Measurements from ENCODE around the gene MTA1.

Gene MTA1

DNA sequence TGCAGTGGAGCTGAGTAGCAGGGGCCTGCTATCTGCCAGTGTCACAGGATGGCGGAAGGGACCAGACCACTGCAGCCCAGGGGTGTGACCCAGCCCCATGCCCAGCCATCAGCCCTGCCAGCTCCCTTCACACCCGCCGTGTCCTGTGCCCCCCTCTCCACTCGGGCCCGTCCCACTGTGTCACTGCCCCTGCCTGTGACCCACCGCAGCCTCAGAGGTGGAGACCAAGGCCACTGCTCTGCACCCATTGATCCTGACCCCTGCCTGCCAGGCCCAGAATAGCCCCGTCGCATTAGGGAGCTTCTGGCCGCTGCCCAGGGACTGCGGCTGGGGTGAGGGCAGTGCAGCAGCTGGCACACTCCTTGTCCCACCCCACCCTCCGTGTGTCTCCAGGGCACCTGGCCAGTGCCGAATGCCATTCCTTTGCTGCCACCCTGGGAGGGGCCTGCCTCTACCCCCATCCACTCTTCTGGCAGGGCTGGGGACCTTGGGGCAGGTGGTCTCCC, 52.9 kb downstream of the MTA1 start:
- 96% methylated on average over 12 of the region's 12 CpGs for WGBS (ENCODE audit: insufficient coverage)
- Histone ChIP-seq H3K9me3 (ENCODE audit: control extremely low read depth in 1 of 5, control insufficient read depth in 4 of 5, insufficient read depth in 2 of 5, low read depth in 1 of 5, low read length in 4 of 5) (no peaks in the 10 kb centered on the region), H3K27ac (ENCODE audit: insufficient read depth in 1 of 2, low read depth in 1 of 2, low read length in 2 of 2, poor library complexity in 1 of 2, severe bottlenecking in 2 of 2) (no peak overlapping the region), H3K36me3 (ENCODE audit: control insufficient read depth in 4 of 4, insufficient read depth in 4 of 4, low read length in 3 of 4) (peaks cover 0 to 35% (median 19%) of the 10 kb centered on the region in 4 experiments), H3K4me3 (ENCODE audit: control insufficient read depth in 1 of 7, extremely low read depth in 1 of 7, insufficient read depth in 4 of 7, low read depth in 2 of 7, low read length in 6 of 7) (no peak overlapping the region), H3K27me3 (replicated peaks in 2 of 5; ENCODE audit: control insufficient read depth in 4 of 5, insufficient read depth in 5 of 5, low read length in 4 of 5) (peaks cover 0 to 37% (median 17%) of the 10 kb centered on the region in 5 experiments), H3K4me1 (ENCODE audit: control extremely low read depth in 1 of 4, control insufficient read depth in 4 of 4, insufficient read depth in 4 of 4, low read length in 3 of 4) (peaks cover 0 to 50% (median 31%) of the 10 kb centered on the region in 4 experiments)
- CTCF ChIA-PET, result interaction anchor here (0.6 to 7.6 kb wide), 9 partner anchors 11 to 296 kb away, joined by 3 to 77 read pairs (median 4); partner anchors contain the start of gene CRIP1
- POLR2A ChIA-PET, result interaction anchor here (1.9 kb wide), 1 partner anchor 9 kb away, joined by 7 read pairs; no protein-coding TSS in a partner anchor
- DNase-seq, result no peak

DNA sequence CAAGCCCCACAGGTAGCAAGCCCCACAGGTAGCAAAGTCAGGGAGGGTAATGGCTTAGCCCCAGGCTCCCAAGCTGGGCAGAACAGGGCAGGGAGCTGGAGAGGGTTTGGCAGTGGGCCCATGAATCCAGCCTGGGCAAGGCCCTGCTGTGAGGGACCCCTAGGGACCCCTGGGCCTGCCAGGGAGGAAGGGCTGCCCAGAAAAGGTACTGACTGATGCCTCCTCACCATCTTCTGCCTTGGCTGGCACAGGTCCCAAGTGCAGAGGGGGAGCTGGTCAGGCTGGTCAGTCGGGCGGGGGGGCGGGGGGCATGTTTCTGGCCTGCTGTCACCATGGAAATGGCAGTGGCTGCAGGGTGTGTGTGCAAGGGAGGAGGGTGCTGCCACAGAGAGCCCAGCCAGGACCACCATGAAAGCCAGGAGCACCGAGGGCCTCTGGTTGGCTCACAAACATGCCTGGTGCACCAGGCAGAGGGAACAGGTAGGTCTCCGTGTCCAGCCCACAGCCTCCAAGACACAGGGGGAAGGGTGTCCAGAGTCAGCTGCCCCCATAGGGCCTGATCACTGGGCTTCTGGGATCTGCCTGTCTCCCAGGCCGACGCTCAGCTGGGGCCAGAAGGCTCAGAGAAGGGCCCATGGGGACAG, 53.5 kb downstream of the MTA1 start:
- Histone ChIP-seq H3K4me3 (ENCODE audit: control insufficient read depth in 1 of 7, extremely low read depth in 1 of 7, insufficient read depth in 4 of 7, low read depth in 2 of 7, low read length in 6 of 7) (peak overlapping the region in 4 of 7 experiments; percentile 38 to 78 (median 68)), H3K27ac (ENCODE audit: insufficient read depth in 1 of 2, low read depth in 1 of 2, low read length in 2 of 2, poor library complexity in 1 of 2, severe bottlenecking in 2 of 2) (no peak overlapping the region), H3K36me3 (ENCODE audit: control insufficient read depth in 4 of 4, insufficient read depth in 4 of 4, low read length in 3 of 4) (peaks cover 0 to 29% (median 15%) of the 10 kb centered on the region in 4 experiments), H3K27me3 (replicated peaks in 2 of 5; ENCODE audit: control insufficient read depth in 4 of 5, insufficient read depth in 5 of 5, low read length in 4 of 5) (peaks cover 0 to 43% (median 17%) of the 10 kb centered on the region in 5 experiments), H3K9me3 (ENCODE audit: control extremely low read depth in 1 of 5, control insufficient read depth in 4 of 5, insufficient read depth in 2 of 5, low read depth in 1 of 5, low read length in 4 of 5) (no peaks in the 10 kb centered on the region), H3K4me1 (ENCODE audit: control extremely low read depth in 1 of 4, control insufficient read depth in 4 of 4, insufficient read depth in 4 of 4, low read length in 3 of 4) (peaks cover 0 to 54% (median 33%) of the 10 kb centered on the region in 4 experiments)
- 36% methylated on average over 1 of the region's 7 CpGs for WGBS (ENCODE audit: insufficient coverage)
- no peak for DNase-seq
- CTCF ChIA-PET, result interaction anchor here (0.6 to 7.6 kb wide), 6 partner anchors 10 to 56 kb away, joined by 3 to 77 read pairs (median 6); partner anchors contain the start of gene CRIP1
- POLR2A ChIA-PET, result no interaction called here

DNA sequence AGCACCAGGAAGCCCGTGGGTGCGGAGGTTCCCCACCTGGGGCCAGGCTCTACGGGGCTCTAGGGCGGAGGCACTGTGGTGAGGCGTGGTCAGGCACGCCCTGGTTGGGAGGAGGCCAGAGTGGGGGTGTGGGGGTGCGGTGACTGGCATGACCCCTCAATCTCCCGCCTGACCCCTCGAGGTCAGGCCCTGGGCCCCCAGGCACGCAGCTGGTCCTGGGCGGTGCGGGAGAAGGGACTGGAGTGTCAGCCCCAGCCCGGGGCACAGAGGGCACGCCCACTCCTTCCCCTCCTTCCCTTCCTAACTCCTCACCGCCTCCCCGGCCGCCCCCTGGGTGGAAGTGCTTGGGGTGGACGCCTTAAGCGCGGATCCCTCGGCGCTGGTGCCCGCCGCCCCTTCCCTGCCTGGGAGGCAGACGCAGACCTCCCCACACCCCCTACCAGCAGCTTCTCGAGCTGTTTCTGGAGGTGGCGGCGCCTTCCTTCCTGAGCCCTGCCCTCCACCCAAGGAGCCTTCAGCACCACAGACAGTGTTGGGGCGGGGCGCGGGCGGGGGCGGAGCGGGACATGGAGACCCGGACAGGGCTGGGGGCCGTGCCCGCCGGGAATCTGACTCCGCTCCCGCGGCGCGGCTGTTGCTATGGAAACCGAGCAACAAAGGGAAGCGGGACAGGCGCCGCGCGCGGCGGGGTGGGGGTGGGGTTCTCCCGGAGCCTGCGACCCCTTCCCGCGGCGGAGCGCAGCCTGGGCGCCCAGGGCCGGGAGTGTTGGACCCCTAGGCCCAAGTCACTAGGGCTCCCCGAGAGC, 54.3 kb downstream of the MTA1 start:
- H3K27ac ChIP-seq (ENCODE audit: insufficient read depth in 1 of 2, low read depth in 1 of 2, low read length in 2 of 2, poor library complexity in 1 of 2, severe bottlenecking in 2 of 2), result peak overlapping the region in 1 of 2 experiments; percentile 43
- POLR2A ChIA-PET, result interaction anchor here (0.7 kb wide), 1 partner anchor 10 kb away, joined by 3 read pairs; no protein-coding TSS in a partner anchor

DNA sequence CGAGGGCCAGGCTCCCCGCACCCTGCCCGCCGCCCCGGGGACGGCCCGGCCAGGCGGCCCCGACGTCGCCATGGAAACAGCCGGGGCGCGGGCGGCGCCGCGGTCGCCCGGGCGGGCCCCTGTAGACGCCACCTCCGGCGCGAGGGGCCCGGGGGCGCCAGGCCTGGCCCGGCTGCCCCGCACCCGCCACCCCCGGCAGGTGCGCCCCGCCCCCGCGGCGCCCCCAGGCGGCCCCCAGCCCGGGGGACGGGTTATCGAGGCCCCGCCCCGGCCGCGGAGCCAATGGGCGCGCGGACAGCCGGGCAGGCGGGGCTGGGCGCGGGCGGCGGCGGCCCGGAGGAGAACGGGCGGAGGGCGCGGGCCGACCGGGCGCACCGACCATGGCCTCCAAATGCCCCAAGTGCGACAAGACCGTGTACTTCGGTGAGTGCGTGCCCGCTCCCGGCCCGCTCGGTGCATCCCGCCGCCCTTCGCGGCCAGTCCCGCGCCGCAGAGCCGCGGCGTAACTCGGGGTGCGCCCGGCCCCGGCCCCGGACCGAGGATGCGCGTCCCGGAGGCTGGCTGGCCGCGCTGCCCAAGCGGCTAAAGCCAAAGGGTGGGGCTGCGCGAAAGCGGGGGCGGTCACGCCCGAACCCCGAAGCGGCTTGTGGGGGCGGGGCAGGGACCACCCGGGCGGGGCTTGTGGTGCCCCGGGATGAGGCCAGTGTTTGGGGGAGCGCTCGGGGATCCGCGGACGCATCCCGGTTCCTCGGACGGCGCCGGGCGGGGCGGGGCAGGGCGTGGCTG, 55.0 kb downstream of the MTA1 start, which contains the start of gene CRIP2:
Gene CRIP2, plus strand, starts transcription at position 339 of the 786 bp plus-strand sequence. Its CDS starts 42 bp downstream, at position 381.
- WGBS (ENCODE audit: insufficient coverage), result under 1% methylated on average over 75 of the region's 118 CpGs
- CTCF ChIA-PET, result interaction anchor here (1.5 to 7.6 kb wide), 2 partner anchors 9 to 15 kb away, joined by 11 to 77 read pairs; partner anchors contain the start of gene CRIP1
- peak in 2 of 3 donors; percentile 54 to 73 for DNase-seq

More for the DNA sequence above, 54.3 kb downstream of the MTA1 start:
- CTCF ChIA-PET, result interaction anchor here (1.3 to 7.6 kb wide), 3 partner anchors 10 to 17 kb away, joined by 6 to 77 read pairs (median 11); partner anchors contain the start of gene CRIP1
- H3K4me1 ChIP-seq (ENCODE audit: control extremely low read depth in 1 of 4, control insufficient read depth in 4 of 4, insufficient read depth in 4 of 4, low read length in 3 of 4), result peaks cover 0 to 56% (median 34%) of the 10 kb centered on the region in 4 experiments
- H3K4me3 ChIP-seq (ENCODE audit: control insufficient read depth in 1 of 7, extremely low read depth in 1 of 7, insufficient read depth in 4 of 7, low read depth in 2 of 7, low read length in 6 of 7), result peak overlapping the region; percentile 32 to 78 (median 60)
- peaks cover 0 to 22% (median 11%) of the 10 kb centered on the region in 4 experiments for H3K36me3 ChIP-seq (ENCODE audit: control insufficient read depth in 4 of 4, insufficient read depth in 4 of 4, low read length in 3 of 4)
- peaks cover 0 to 49% (median 17%) of the 10 kb centered on the region in 5 experiments for H3K27me3 ChIP-seq (replicated peaks in 2 of 5; ENCODE audit: control insufficient read depth in 4 of 5, insufficient read depth in 5 of 5, low read length in 4 of 5)
- no peaks in the 10 kb centered on the region for H3K9me3 ChIP-seq (ENCODE audit: control extremely low read depth in 1 of 5, control insufficient read depth in 4 of 5, insufficient read depth in 2 of 5, low read depth in 1 of 5, low read length in 4 of 5)
- 1% methylated on average over 24 of the region's 60 CpGs for WGBS (ENCODE audit: insufficient coverage)
- DNase-seq, result peak; percentile 69 to 90 (median 77)

DNA sequence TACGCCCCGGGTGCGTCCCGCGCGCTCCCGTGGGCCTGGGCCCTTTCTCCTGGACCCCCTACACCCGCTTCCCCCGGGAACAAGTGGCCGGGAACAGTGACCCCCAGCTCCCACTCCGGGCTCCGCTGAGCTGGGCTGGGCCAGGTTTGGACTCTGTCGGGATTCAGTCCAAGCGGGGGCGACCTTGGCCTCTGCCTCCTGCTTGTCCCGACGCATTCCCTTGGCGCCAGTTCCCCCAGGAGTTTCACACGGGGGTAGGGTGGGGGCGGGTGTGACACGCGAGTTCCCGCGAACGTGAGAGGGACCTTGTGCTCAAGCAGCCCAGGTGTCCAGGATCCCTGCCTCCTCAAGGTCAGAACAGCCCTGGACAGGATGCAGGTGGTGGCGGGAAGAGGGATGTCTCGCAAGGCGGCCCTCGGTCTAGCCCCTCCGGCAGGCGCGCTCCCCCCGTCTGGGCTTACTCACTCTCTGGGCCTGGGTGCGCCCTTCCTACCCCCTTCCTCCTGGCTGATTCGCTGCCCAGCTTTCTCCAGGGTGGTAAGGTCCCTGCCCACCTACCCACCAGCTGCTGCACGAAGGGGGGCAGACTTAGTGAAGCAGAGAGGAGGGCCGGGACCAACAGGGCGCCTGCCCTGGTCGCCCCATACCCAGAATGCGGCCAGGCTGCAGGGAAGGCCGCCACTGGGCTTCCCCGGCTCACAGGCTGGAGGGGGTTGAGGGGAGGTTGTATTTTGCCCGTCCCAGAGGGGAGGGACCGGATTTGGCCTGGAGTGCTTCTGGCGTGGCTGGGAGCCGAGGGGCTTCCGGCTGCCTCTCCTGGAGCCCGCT, 55.9 kb downstream of the MTA1 start:
- peaks cover 0 to 62% (median 40%) of the 10 kb centered on the region in 4 experiments for H3K4me1 ChIP-seq (ENCODE audit: control extremely low read depth in 1 of 4, control insufficient read depth in 4 of 4, insufficient read depth in 4 of 4, low read length in 3 of 4)
- no peak overlapping the region for H3K27ac ChIP-seq (ENCODE audit: insufficient read depth in 1 of 2, low read depth in 1 of 2, low read length in 2 of 2, poor library complexity in 1 of 2, severe bottlenecking in 2 of 2)
- H3K4me3 ChIP-seq (ENCODE audit: control insufficient read depth in 1 of 7, extremely low read depth in 1 of 7, insufficient read depth in 4 of 7, low read depth in 2 of 7, low read length in 6 of 7), result peak overlapping the region in 5 of 7 experiments; percentile 51 to 78 (median 67)
- peaks cover 0 to 11% (median 3%) of the 10 kb centered on the region in 4 experiments for H3K36me3 ChIP-seq (ENCODE audit: control insufficient read depth in 4 of 4, insufficient read depth in 4 of 4, low read length in 3 of 4)
- ChIA-PET POLR2A (no interaction called here), CTCF (interaction anchor here (2.3 kb wide), 1 partner anchor 14 kb away, joined by 12 read pairs; no protein-coding TSS in a partner anchor)
- peaks cover 0 to 63% (median 17%) of the 10 kb centered on the region in 5 experiments for H3K27me3 ChIP-seq (replicated peaks in 2 of 5; ENCODE audit: control insufficient read depth in 4 of 5, insufficient read depth in 5 of 5, low read length in 4 of 5)
- 8% methylated on average over 31 of the region's 48 CpGs for WGBS (ENCODE audit: insufficient coverage)
- no peaks in the 10 kb centered on the region for H3K9me3 ChIP-seq (ENCODE audit: control extremely low read depth in 1 of 5, control insufficient read depth in 4 of 5, insufficient read depth in 2 of 5, low read depth in 1 of 5, low read length in 4 of 5)
- DNase-seq, result peak in 2 of 3 donors; percentile 41 to 60

More for the DNA sequence above, 55.0 kb downstream of the MTA1 start, which contains the start of gene CRIP2:
- POLR2A ChIA-PET, result interaction anchor here (0.7 kb wide), 1 partner anchor 10 kb away, joined by 3 read pairs; no protein-coding TSS in a partner anchor
- peak within 1 kb of the TSS in 1 of 2 experiments; percentile 43 for H3K27ac ChIP-seq (ENCODE audit: insufficient read depth in 1 of 2, low read depth in 1 of 2, low read length in 2 of 2, poor library complexity in 1 of 2, severe bottlenecking in 2 of 2)
- H3K4me3 ChIP-seq (ENCODE audit: control insufficient read depth in 1 of 7, extremely low read depth in 1 of 7, insufficient read depth in 4 of 7, low read depth in 2 of 7, low read length in 6 of 7), result peak within 1 kb of the TSS; percentile 35 to 78 (median 60)
- peaks cover 0 to 14% (median 8%) of the 10 kb centered on the region in 4 experiments for H3K36me3 ChIP-seq (ENCODE audit: control insufficient read depth in 4 of 4, insufficient read depth in 4 of 4, low read length in 3 of 4)
- H3K27me3 ChIP-seq (replicated peaks in 2 of 5; ENCODE audit: control insufficient read depth in 4 of 5, insufficient read depth in 5 of 5, low read length in 4 of 5), result peaks cover 0 to 55% (median 17%) of the 10 kb centered on the region in 5 experiments
- no peaks in the 10 kb centered on the region for H3K9me3 ChIP-seq (ENCODE audit: control extremely low read depth in 1 of 5, control insufficient read depth in 4 of 5, insufficient read depth in 2 of 5, low read depth in 1 of 5, low read length in 4 of 5)
- H3K4me1 ChIP-seq (ENCODE audit: control extremely low read depth in 1 of 4, control insufficient read depth in 4 of 4, insufficient read depth in 4 of 4, low read length in 3 of 4), result peaks cover 0 to 57% (median 36%) of the 10 kb centered on the region in 4 experiments

All from common myeloid progenitor, CD34-positive (primary cell).